A549 treated with dexamethasone at 1 μM for 4 hours (cell line): ENCODE results near the gene NNAT. TPM values are rescaled to one million over a fixed set of nuclear protein-coding genes. Genes with fewer than 3 reads are reported as not detected.

ENCODE experiments used
- total RNA-seq: library from RNA; stranded (reverse); fragments of 200-300 nt; extraction: Qiagen RNA extraction; gene quantifications from 5 replicates; pipeline ENCODE4 v1.2.3, GENCODE V29; 2022

Gene NNAT
- not detected in 5 replicates for total RNA-seq

GRCh38 chr20:37521061-37521771, at the start of gene NNAT:
Gene NNAT (plus strand): TSS chr20:37521250. CDS start chr20:37521332, 82 bp downstream.

GRCh38 chr20:37527638-37528445, 6.8 kb downstream of the NNAT start, which contains the start of gene BLCAP:
Gene BLCAP (minus strand): TSS chr20:37527876. CDS start chr20:37519174, 8,702 bp downstream.

Other genes with a start within 250 kb of the NNAT start
- 78.7 to 85.7 TPM (median 81.4 TPM) in 5 replicates for gene MANBAL, start 231.6 kb upstream of the NNAT start, total RNA-seq
- 84.9 to 119 TPM (median 113 TPM) in 5 replicates for gene SRC, start 175.1 kb upstream of the NNAT start, total RNA-seq
- 42.5 to 54.5 TPM (median 49.4 TPM) in 5 replicates for gene BLCAP, start 6.6 kb downstream of the NNAT start, total RNA-seq
- gene CTNNBL1, start 172.8 kb downstream of the NNAT start, total RNA-seq, result 61.4 to 73.2 TPM (median 68.1 TPM) in 5 replicates